Measurements from ENCODE around the gene CDYL.

DNA sequence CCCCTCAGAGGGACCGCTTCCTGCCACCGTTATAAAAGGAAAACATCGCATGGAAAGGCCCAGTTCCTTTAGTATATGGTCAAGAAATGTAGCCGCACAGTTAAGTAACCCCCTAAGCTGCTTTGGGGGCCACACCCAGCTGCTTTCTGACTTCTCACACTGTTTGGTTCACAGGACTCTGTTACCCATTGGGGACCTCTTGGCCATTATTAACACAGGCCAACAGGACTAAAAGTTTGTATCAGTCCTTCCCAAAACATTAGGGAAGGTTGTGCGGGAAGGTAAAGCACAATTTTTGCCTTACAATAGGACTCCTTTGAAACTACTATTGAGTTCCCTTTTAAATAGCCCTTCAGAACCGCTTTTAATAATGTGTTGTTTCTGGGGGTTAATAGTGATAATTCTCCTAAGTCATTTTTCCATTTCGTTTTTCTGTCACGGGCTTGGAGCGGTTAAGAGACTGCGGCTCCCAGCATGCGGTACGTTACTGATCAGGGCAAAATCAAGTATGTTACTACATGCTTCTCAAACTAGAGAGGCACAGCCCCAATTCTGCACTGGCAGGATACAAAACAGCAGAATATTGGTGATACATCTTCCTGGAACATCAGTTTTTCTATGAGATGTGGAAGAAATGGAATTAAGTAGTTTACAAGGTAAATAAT lies 228.3 kb downstream of the CDYL start:
- TF ChIP-seq, protein P1, sequence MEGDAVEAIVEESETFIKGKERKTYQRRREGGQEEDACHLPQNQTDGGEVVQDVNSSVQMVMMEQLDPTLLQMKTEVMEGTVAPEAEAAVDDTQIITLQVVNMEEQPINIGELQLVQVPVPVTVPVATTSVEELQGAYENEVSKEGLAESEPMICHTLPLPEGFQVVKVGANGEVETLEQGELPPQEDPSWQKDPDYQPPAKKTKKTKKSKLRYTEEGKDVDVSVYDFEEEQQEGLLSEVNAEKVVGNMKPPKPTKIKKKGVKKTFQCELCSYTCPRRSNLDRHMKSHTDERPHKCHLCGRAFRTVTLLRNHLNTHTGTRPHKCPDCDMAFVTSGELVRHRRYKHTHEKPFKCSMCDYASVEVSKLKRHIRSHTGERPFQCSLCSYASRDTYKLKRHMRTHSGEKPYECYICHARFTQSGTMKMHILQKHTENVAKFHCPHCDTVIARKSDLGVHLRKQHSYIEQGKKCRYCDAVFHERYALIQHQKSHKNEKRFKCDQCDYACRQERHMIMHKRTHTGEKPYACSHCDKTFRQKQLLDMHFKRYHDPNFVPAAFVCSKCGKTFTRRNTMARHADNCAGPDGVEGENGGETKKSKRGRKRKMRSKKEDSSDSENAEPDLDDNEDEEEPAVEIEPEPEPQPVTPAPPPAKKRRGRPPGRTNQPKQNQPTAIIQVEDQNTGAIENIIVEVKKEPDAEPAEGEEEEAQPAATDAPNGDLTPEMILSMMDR (IDR thresholded peaks at IDR 0.05) = no peak
- no peak for TF ChIP-seq POLR2A (IDR thresholded peaks at IDR 0.05)

Measured in lower leg skin (tissue), 3 donors.